ENCODE results near the gene PPP2R2B. TPM values are rescaled to one million over a fixed set of nuclear protein-coding genes. Genes with fewer than 3 reads are reported as not detected.

Gene PPP2R2B
- total RNA-seq, 1 donor = not detected

- Histone ChIP-seq H3K9me3 (ENCODE audit: low read depth, low read length) (no peaks in the 10 kb centered on the region), H3K36me3 (ENCODE audit: insufficient read depth, low read length) (no peaks in the 10 kb centered on the region), H3K4me1 (ENCODE audit: insufficient read depth, low read length) (no peaks in the 10 kb centered on the region), H3K4me3 (ENCODE audit: insufficient read depth, low read length) (no peak overlapping the region), H3K27me3 (ENCODE audit: insufficient read depth, low read length) (no peaks in the 10 kb centered on the region), H3K4me2 (ENCODE audit: insufficient read depth, low read length) (no peak overlapping the region), H3K27ac (ENCODE audit: low read depth, low read length) (no peak overlapping the region), H2AFZ (ENCODE audit: low read length) (no peak overlapping the region), H3K79me2 (ENCODE audit: insufficient read depth, low read length) (no peaks in the 10 kb centered on the region), H4K20me1 (ENCODE audit: insufficient read depth, low read length) (no peaks in the 10 kb centered on the region)
- DNase-seq (ENCODE audit: insufficient read length, low spot score, missing footprints) = no peak
- TF ChIP-seq CTCF (IDR thresholded peaks at IDR 0.05; ENCODE audit: extremely low read depth, low read depth, low read length) = no peak
These were observed 23.9 kb upstream of the PPP2R2B start for GRCh38 chr5:146902471-146902870.

GRCh38 chr5:146897061-146897460 is 18.5 kb upstream of the PPP2R2B start:
- Histone ChIP-seq H3K27ac (ENCODE audit: low read depth, low read length) (no peak overlapping the region), H3K4me1 (ENCODE audit: insufficient read depth, low read length) (no peaks in the 10 kb centered on the region), H3K4me2 (ENCODE audit: insufficient read depth, low read length) (no peak overlapping the region), H3K27me3 (ENCODE audit: insufficient read depth, low read length) (no peaks in the 10 kb centered on the region), H2AFZ (ENCODE audit: low read length) (no peak overlapping the region), H3K79me2 (ENCODE audit: insufficient read depth, low read length) (no peaks in the 10 kb centered on the region), H3K36me3 (ENCODE audit: insufficient read depth, low read length) (no peaks in the 10 kb centered on the region), H4K20me1 (ENCODE audit: insufficient read depth, low read length) (no peaks in the 10 kb centered on the region), H3K4me3 (ENCODE audit: insufficient read depth, low read length) (no peak overlapping the region), H3K9me3 (ENCODE audit: low read depth, low read length) (no peaks in the 10 kb centered on the region)
- DNase-seq (ENCODE audit: insufficient read length, low spot score, missing footprints) = no peak
- no peak for TF ChIP-seq CTCF (IDR thresholded peaks at IDR 0.05; ENCODE audit: extremely low read depth, low read depth, low read length)

GRCh38 chr5:146894753-146895521 is 16.4 kb upstream of the PPP2R2B start:
- no peak for TF ChIP-seq CTCF (IDR thresholded peaks at IDR 0.05; ENCODE audit: extremely low read depth, low read depth, low read length)
- no peaks in the 10 kb centered on the region for H3K36me3 ChIP-seq (ENCODE audit: insufficient read depth, low read length)
- no peak overlapping the region for H3K4me2 ChIP-seq (ENCODE audit: insufficient read depth, low read length)
- H3K9me3 ChIP-seq (ENCODE audit: low read depth, low read length) = no peaks in the 10 kb centered on the region
- H3K27me3 ChIP-seq (ENCODE audit: insufficient read depth, low read length) = no peaks in the 10 kb centered on the region
- no peak overlapping the region for H3K4me3 ChIP-seq (ENCODE audit: insufficient read depth, low read length)
- H2AFZ ChIP-seq (ENCODE audit: low read length) = no peak overlapping the region
- H3K79me2 ChIP-seq (ENCODE audit: insufficient read depth, low read length) = no peaks in the 10 kb centered on the region
- H3K27ac ChIP-seq (ENCODE audit: low read depth, low read length) = no peak overlapping the region
- DNase-seq (ENCODE audit: insufficient read length, low spot score, missing footprints) = no peak
- no peaks in the 10 kb centered on the region for H4K20me1 ChIP-seq (ENCODE audit: insufficient read depth, low read length)
- no peaks in the 10 kb centered on the region for H3K4me1 ChIP-seq (ENCODE audit: insufficient read depth, low read length)

GRCh38 chr5:146893991-146894390 is 15.4 kb upstream of the PPP2R2B start:
- TF ChIP-seq CTCF (IDR thresholded peaks at IDR 0.05; ENCODE audit: extremely low read depth, low read depth, low read length) = no peak
- DNase-seq (ENCODE audit: insufficient read length, low spot score, missing footprints) = no peak
- H2AFZ ChIP-seq (ENCODE audit: low read length) = no peak overlapping the region
- H3K79me2 ChIP-seq (ENCODE audit: insufficient read depth, low read length) = no peaks in the 10 kb centered on the region
- H3K36me3 ChIP-seq (ENCODE audit: insufficient read depth, low read length) = no peaks in the 10 kb centered on the region
- no peaks in the 10 kb centered on the region for H3K9me3 ChIP-seq (ENCODE audit: low read depth, low read length)
- H3K4me3 ChIP-seq (ENCODE audit: insufficient read depth, low read length) = no peak overlapping the region
- H3K27ac ChIP-seq (ENCODE audit: low read depth, low read length) = no peak overlapping the region
- H4K20me1 ChIP-seq (ENCODE audit: insufficient read depth, low read length) = no peaks in the 10 kb centered on the region
- no peak overlapping the region for H3K4me2 ChIP-seq (ENCODE audit: insufficient read depth, low read length)
- H3K27me3 ChIP-seq (ENCODE audit: insufficient read depth, low read length) = no peaks in the 10 kb centered on the region
- no peaks in the 10 kb centered on the region for H3K4me1 ChIP-seq (ENCODE audit: insufficient read depth, low read length)

Measured in osteoblast (primary cell).